Neural progenitor cell (in vitro differentiated cells): ENCODE results near the gene ARID4B. TPM values are rescaled to one million over a fixed set of nuclear protein-coding genes. Genes with fewer than 3 reads are reported as not detected.
A peak's percentile ranks its signal among the peaks of the same experiment; 100 is the strongest.

Experiments used
- DNase-seq: peaks from one replicate; pipeline ENCODE4 v3.0.0-alpha.2; 2016; ENCODE audit warnings: low spot score
- H2AFZ ChIP-seq: fragments of 200-600 bp; sonication (generic); replicated peaks from 2 replicates; pipeline ENCODE4 v1.6.1; 2016; ENCODE audit warnings: antibody characterized with exemption
- H3F3A ChIP-seq: fragments of 200-600 bp; sonication (generic); 2 replicates; pipeline ENCODE4 v1.6.1; 2016; ENCODE audit warnings: antibody characterized with exemption, low read depth
- H3K27ac ChIP-seq: fragments of 200-600 bp; sonication (generic); 2 replicates; pipeline ENCODE4 v1.5.1; 2016; ENCODE audit warnings: mild to moderate bottlenecking
- H3K27me3 ChIP-seq: fragments of 200-600 bp; sonication (generic); 2 replicates; pipeline ENCODE4 v1.6.1; 2016; ENCODE audit warnings: mild to moderate bottlenecking, moderate library complexity
- H3K36me3 ChIP-seq: fragments of 200-600 bp; sonication (generic); 2 replicates; pipeline ENCODE4 v1.5.1; 2016
- H3K4me1 ChIP-seq: fragments of 200-600 bp; sonication (generic); 2 replicates; pipeline ENCODE4 v1.6.1; 2016; ENCODE audit warnings: mixed run types
- H3K4me2 ChIP-seq: fragments of 200-600 bp; sonication (generic); 2 replicates; pipeline ENCODE4 v1.6.1; 2016
- H3K4me3 ChIP-seq: fragments of 200-600 bp; sonication (generic); 2 replicates; pipeline ENCODE4 v1.5.1; 2016
- H3K79me2 ChIP-seq: fragments of 200-600 bp; sonication (generic); 2 replicates; pipeline ENCODE4 v1.6.1; 2016; ENCODE audit warnings: low read depth
- H3K9ac ChIP-seq: fragments of 200-600 bp; sonication (generic); 2 replicates; pipeline ENCODE4 v1.6.1; 2016
- H3K9me3 ChIP-seq: fragments of 200-600 bp; sonication (generic); 2 replicates; pipeline ENCODE4 v1.5.1; 2016; ENCODE audit warnings: low read depth
- H4K20me1 ChIP-seq: fragments of 200-600 bp; sonication (generic); 2 replicates; pipeline ENCODE4 v1.6.1; 2016; ENCODE audit warnings: low read depth
- H3K27ac Mint-ChIP-seq: 3 replicates; pipeline ENCODE4 v1.8.0; 2021; ENCODE audit warnings: mixed read lengths
- H3K27me3 Mint-ChIP-seq: 2 replicates; pipeline ENCODE4 v1.8.0; 2022; ENCODE audit warnings: low read depth, mild to moderate bottlenecking, inconsistent platforms, moderate library complexity, mixed read lengths; ENCODE audit not compliant: insufficient read depth
- H3K36me3 Mint-ChIP-seq: 3 replicates; pipeline ENCODE4 v1.8.0; 2021; ENCODE audit warnings: mixed read lengths
- H3K4me1 Mint-ChIP-seq: 3 replicates; pipeline ENCODE4 v1.8.0; 2021; ENCODE audit warnings: mixed read lengths
- H3K4me3 Mint-ChIP-seq: 3 replicates; pipeline ENCODE4 v1.8.0; 2021; ENCODE audit warnings: mild to moderate bottlenecking, moderate library complexity, mixed read lengths
- H3K9me3 Mint-ChIP-seq: 3 replicates; pipeline ENCODE4 v1.8.0; 2020; ENCODE audit warnings: mixed read lengths
- EZH2 ChIP-seq: fragments of 200-600 bp; sonication (generic); IDR thresholded peaks from 2 replicates; pipeline ENCODE4 v1.6.1; 2017; ENCODE audit warnings: antibody characterized with exemption, mild to moderate bottlenecking, moderate library complexity
- EZH2phosphoT487 ChIP-seq: fragments of 200-600 bp; sonication (generic); IDR thresholded peaks from 2 replicates; pipeline ENCODE4 v1.6.1; 2017; ENCODE audit warnings: antibody characterized with exemption
- total RNA-seq: library from RNA; depleted of rRNA; stranded (reverse); fragments of >200 nt; gene quantifications from 2 replicates; pipeline ENCODE4 v1.2.3, GENCODE V29; 2015; ENCODE audit warnings: low replicate concordance
- TF ChIP-seq, protein P1 (sequence below): fragments of 200-600 bp; sonication (generic); IDR thresholded peaks from 2 replicates; pipeline ENCODE4 v1.5.1; 2017; ENCODE audit warnings: antibody characterized with exemption, mild to moderate bottlenecking

ARID4B gene
- total RNA-seq, 1 donor from 2014 or later: 65.8 TPM

DNA sequence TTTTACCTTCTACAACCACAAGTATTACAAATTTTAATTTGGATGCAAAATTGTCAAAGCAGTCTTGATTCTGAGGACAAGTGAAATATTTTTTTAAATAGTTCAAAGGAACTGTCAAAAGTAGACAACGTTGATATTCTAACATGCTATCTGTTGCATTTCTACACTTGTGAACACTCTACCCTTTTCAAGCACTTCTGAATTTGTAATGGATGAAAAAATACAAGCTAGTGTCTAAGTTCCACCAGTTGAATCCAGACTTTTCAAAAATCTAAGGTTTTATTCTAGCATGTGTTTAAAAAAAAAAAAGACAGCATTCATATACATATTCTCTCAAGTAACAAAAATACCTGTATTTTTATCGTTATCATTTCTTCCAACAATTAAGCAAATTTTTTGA lies 2.1 kb downstream of the ARID4B start:
- H3K9me3 ChIP-seq: no peaks in the 10 kb centered on the region
- no peaks in the 10 kb centered on the region for H3K27me3 ChIP-seq
- peaks cover 24% of the 10 kb centered on the region for H3K36me3 Mint-ChIP-seq
- peak overlapping the region; percentile 94 for H3K9ac ChIP-seq
- peaks cover 16% of the 10 kb centered on the region for H3K36me3 ChIP-seq
- no peaks in the 10 kb centered on the region for H3K9me3 Mint-ChIP-seq
- peak overlapping the region; percentile 99 for H3K4me3 Mint-ChIP-seq
- peaks cover 27% of the 10 kb centered on the region for H3F3A ChIP-seq
- H3K4me1 ChIP-seq: peaks cover 26% of the 10 kb centered on the region
- no peak overlapping the region for H2AFZ ChIP-seq
- no peak for TF ChIP-seq EZH2phosphoT487
- TF ChIP-seq, protein P1, sequence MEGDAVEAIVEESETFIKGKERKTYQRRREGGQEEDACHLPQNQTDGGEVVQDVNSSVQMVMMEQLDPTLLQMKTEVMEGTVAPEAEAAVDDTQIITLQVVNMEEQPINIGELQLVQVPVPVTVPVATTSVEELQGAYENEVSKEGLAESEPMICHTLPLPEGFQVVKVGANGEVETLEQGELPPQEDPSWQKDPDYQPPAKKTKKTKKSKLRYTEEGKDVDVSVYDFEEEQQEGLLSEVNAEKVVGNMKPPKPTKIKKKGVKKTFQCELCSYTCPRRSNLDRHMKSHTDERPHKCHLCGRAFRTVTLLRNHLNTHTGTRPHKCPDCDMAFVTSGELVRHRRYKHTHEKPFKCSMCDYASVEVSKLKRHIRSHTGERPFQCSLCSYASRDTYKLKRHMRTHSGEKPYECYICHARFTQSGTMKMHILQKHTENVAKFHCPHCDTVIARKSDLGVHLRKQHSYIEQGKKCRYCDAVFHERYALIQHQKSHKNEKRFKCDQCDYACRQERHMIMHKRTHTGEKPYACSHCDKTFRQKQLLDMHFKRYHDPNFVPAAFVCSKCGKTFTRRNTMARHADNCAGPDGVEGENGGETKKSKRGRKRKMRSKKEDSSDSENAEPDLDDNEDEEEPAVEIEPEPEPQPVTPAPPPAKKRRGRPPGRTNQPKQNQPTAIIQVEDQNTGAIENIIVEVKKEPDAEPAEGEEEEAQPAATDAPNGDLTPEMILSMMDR: no peak
- no peak for TF ChIP-seq EZH2
- peak overlapping the region; percentile 96 for H3K4me3 ChIP-seq
- no peak overlapping the region for H3K27ac ChIP-seq
- no peak for DNase-seq
- H3K27me3 Mint-ChIP-seq: peaks cover 6% of the 10 kb centered on the region
- no peak overlapping the region for H3K27ac Mint-ChIP-seq
- peaks cover 92% of the 10 kb centered on the region for H3K79me2 ChIP-seq
- H3K4me2 ChIP-seq: peak overlapping the region; percentile 98
- peaks cover 19% of the 10 kb centered on the region for H3K4me1 Mint-ChIP-seq
- peaks cover 80% of the 10 kb centered on the region for H4K20me1 ChIP-seq

DNA sequence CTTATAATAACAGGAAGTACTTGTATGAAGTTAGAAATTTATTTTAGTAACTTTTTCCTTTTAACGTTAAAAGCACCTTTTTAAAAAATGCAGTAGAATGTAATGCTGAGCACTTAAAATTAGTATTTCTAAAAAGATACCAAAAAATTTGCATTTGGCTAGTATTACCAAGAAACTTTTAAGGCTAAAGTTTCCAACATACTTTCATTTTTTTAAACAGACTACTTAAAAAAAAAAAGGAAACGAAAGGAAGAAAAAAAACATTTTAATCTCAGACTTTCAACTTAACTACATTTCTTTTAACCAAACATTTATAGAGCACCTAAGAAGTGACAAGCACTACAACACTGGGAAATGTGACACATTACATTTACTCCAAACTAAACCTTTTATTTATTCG lies 2.8 kb downstream of the ARID4B start:
- Mint-ChIP-seq H3K4me1 (peaks cover 19% of the 10 kb centered on the region), H3K4me3 (peak overlapping the region; percentile 99), H3K27me3 (peaks cover 6% of the 10 kb centered on the region), H3K36me3 (peaks cover 30% of the 10 kb centered on the region), H3K27ac (no peak overlapping the region), H3K9me3 (no peaks in the 10 kb centered on the region)
- Histone ChIP-seq H3K9ac (peak overlapping the region; percentile 94), H3K4me2 (peak overlapping the region; percentile 98), H3F3A (peaks cover 22% of the 10 kb centered on the region), H3K36me3 (peaks cover 16% of the 10 kb centered on the region), H2AFZ (no peak overlapping the region), H3K4me1 (peaks cover 19% of the 10 kb centered on the region), H4K20me1 (peaks cover 80% of the 10 kb centered on the region), H3K9me3 (no peaks in the 10 kb centered on the region), H3K79me2 (peaks cover 92% of the 10 kb centered on the region), H3K27ac (no peak overlapping the region), H3K27me3 (no peaks in the 10 kb centered on the region), H3K4me3 (peak overlapping the region; percentile 96)
- TF ChIP-seq EZH2: no peak
- no peak for DNase-seq

DNA sequence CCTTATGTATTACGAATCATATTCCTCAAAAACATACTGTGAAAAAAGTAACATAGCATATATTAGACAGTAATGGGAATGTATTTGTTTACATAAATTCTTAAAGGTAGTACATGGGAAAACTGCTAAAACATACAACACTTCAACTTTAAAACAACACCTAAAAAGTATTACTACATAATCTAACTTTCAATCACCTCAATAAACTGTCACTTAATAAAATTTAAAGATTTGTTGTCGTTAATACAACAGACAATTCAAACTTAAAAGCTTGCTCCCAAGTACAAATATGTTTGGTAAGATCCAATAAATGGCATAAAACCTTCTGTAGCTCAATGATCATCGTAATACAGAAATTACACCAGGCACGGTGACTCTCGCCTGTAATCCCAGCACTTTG lies 3.7 kb downstream of the ARID4B start:
- DNase-seq: no peak
- Histone ChIP-seq H4K20me1 (peaks cover 80% of the 10 kb centered on the region), H3K27ac (no peak overlapping the region), H3K4me2 (peak overlapping the region; percentile 98), H3K9ac (no peak overlapping the region), H2AFZ (no peak overlapping the region), H3K27me3 (no peaks in the 10 kb centered on the region), H3F3A (peaks cover 15% of the 10 kb centered on the region), H3K36me3 (peaks cover 16% of the 10 kb centered on the region), H3K9me3 (no peaks in the 10 kb centered on the region), H3K4me3 (peak overlapping the region; percentile 96), H3K4me1 (peaks cover 19% of the 10 kb centered on the region), H3K79me2 (peaks cover 92% of the 10 kb centered on the region)
- Mint-ChIP-seq H3K27me3 (peaks cover 7% of the 10 kb centered on the region), H3K4me3 (peak overlapping the region; percentile 48), H3K27ac (no peak overlapping the region), H3K9me3 (no peaks in the 10 kb centered on the region), H3K4me1 (peaks cover 19% of the 10 kb centered on the region), H3K36me3 (peaks cover 32% of the 10 kb centered on the region)
- TF ChIP-seq EZH2phosphoT487: no peak
- TF ChIP-seq EZH2: no peak
- TF ChIP-seq, protein P1: no peak

DNA sequence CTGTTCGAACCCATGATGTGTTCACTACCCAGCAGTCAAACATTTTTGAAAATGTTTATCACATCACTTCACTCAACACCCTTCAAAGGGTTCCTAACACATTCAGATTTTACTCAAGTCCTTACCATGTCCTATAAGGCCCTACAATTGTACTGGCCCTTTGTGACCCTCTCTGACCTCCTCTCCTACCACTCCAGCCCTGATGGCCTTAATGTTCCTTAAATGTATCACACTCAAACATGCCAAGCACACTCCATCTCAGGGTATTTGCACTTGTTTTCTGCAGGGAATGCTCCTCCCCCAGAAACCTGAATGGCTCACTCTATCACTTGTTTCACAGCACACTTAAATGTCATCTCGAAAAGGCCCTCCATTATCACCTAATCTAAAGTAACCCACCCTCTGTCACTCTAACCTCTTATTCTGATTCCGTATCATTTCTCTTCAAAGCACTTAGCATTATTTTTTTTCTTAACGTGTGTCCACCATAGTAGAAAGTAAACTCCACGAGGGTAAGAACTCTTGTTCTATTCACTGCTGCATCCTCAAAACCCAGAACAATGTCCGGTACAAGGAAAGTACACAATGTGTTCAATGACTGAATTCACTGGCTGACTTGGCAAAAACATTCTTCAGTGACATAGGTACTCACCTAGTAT lies 7.3 kb downstream of the ARID4B start:
- Histone ChIP-seq H3F3A (no peaks in the 10 kb centered on the region), H3K79me2 (peaks cover 100% of the 10 kb centered on the region), H3K9me3 (no peaks in the 10 kb centered on the region), H3K27ac (no peak overlapping the region), H3K4me1 (peaks cover 12% of the 10 kb centered on the region), H2AFZ (no peak overlapping the region), H3K4me3 (no peak overlapping the region), H4K20me1 (peaks cover 99% of the 10 kb centered on the region), H3K36me3 (peaks cover 15% of the 10 kb centered on the region), H3K9ac (no peak overlapping the region), H3K27me3 (no peaks in the 10 kb centered on the region), H3K4me2 (no peak overlapping the region)
- Mint-ChIP-seq H3K9me3 (no peaks in the 10 kb centered on the region), H3K27me3 (peaks cover 5% of the 10 kb centered on the region), H3K4me1 (peaks cover 9% of the 10 kb centered on the region), H3K4me3 (no peak overlapping the region), H3K36me3 (peaks cover 38% of the 10 kb centered on the region), H3K27ac (no peak overlapping the region)
- no peak for DNase-seq
- TF ChIP-seq, protein P1: no peak
- TF ChIP-seq EZH2: no peak
- no peak for TF ChIP-seq EZH2phosphoT487
